NB4 (cell line): ENCODE results near the gene SPIN1.

Experiments used
- POLR2A ChIP-seq: IDR thresholded peaks from 2 replicates; pipeline ENCODE4 v1.6.1; 2011; ENCODE audit warnings: mild to moderate bottlenecking; ENCODE audit not compliant: insufficient read length; ENCODE audit errors: extremely low read depth
- TF ChIP-seq, protein P1 (sequence below): IDR thresholded peaks from one replicate; pipeline ENCODE4 v1.5.1; 2012; ENCODE audit warnings: low read depth, low read length

DNA sequence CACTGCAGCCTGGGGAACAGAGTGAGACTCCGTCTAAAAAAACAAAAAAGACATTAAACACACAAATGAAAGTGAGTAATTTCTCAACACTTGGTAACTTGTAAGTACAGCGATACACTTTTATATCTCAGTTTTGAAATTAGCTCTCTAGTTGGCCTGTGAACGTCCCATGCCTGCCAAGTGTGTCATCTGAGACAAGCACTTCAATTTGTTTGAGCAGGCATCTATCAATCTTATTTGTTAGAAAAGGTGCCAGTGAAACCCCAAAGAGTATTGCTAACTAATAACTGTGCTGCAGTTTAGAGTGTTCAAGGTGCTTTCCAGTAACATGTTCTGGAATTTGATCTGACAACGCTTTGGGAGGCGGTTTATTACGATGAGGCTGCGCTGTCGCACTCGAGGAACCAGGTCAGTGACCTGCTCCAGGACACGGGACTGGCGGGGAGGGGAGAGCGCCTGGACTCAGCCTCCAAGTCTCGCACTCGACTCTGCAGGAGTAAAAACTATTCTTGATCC lies 1.1 kb upstream of the SPIN1 start:
- no peak for TF ChIP-seq POLR2A
- TF ChIP-seq, protein P1, sequence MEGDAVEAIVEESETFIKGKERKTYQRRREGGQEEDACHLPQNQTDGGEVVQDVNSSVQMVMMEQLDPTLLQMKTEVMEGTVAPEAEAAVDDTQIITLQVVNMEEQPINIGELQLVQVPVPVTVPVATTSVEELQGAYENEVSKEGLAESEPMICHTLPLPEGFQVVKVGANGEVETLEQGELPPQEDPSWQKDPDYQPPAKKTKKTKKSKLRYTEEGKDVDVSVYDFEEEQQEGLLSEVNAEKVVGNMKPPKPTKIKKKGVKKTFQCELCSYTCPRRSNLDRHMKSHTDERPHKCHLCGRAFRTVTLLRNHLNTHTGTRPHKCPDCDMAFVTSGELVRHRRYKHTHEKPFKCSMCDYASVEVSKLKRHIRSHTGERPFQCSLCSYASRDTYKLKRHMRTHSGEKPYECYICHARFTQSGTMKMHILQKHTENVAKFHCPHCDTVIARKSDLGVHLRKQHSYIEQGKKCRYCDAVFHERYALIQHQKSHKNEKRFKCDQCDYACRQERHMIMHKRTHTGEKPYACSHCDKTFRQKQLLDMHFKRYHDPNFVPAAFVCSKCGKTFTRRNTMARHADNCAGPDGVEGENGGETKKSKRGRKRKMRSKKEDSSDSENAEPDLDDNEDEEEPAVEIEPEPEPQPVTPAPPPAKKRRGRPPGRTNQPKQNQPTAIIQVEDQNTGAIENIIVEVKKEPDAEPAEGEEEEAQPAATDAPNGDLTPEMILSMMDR: no peak
